Measurements from ENCODE around the gene VMP1. TPM values are rescaled to one million over a fixed set of nuclear protein-coding genes. Genes with fewer than 3 reads are reported as not detected.
A peak's percentile ranks its signal among the peaks of the same experiment; 100 is the strongest.

VMP1 gene
- total and polyA plus RNA-seq, 2 of the 13 experiments (the other 11 are each of a cell fraction or from before 2014, with no cell fraction given): 186 to 271 TPM

- TF ChIP-seq ZNF275 (CRISPR knock-in tag; IDR thresholded peaks at IDR 0.05; ENCODE audit: borderline replicate concordance) (no peak), ZKSCAN5 (CRISPR knock-in tag; IDR thresholded peaks at IDR 0.05) (no peak), SNAI1 (CRISPR knock-in tag; IDR thresholded peaks at IDR 0.05; ENCODE audit: borderline replicate concordance) (0 out of 2 replicates have a peak, but pooled peaks have one; percentile 23), AGO2 (optimal IDR thresholded peaks at IDR 0.05; ENCODE audit: low read depth, low read length) (no peak), ZNF788 (CRISPR knock-in tag; IDR thresholded peaks at IDR 0.05; ENCODE audit: borderline replicate concordance) (no peak), FOXP4 (CRISPR knock-in tag; IDR thresholded peaks at IDR 0.05) (0 out of 2 replicates have a peak, but pooled peaks have one; percentile 2), ZFP82 (CRISPR knock-in tag; IDR thresholded peaks at IDR 0.05; ENCODE audit: borderline replicate concordance) (peak; percentile 46; the same call in 1 of the 2 replicates), SIN3A (IDR thresholded peaks at IDR 0.05; ENCODE audit: borderline replicate concordance, low read depth, low read length) (0 out of 2 replicates have a peak, but pooled peaks have one; percentile 10), ZNF281 (CRISPR knock-in tag; IDR thresholded peaks at IDR 0.05; ENCODE audit: borderline replicate concordance) (no peak), ZNF672 (CRISPR knock-in tag; IDR thresholded peaks at IDR 0.05) (no peak), MTA3 (CRISPR knock-in tag; IDR thresholded peaks at IDR 0.05) (no peak), CREM (IDR thresholded peaks at IDR 0.05) (peak; percentile 10; the same call in 1 of the 2 replicates), CREM (CRISPR knock-in tag; IDR thresholded peaks at IDR 0.05) (no peak), IRX3 (CRISPR knock-in tag; IDR thresholded peaks at IDR 0.05; ENCODE audit: borderline replicate concordance, low read depth) (no peak), FOSL2 (CRISPR knock-in tag; IDR thresholded peaks at IDR 0.05) (peak; percentile 13; the same call in 1 of the 2 replicates), ATF5 (CRISPR knock-in tag; IDR thresholded peaks at IDR 0.05; ENCODE audit: low read depth) (no peak), ZNF777 (CRISPR knock-in tag; IDR thresholded peaks at IDR 0.05) (0 out of 2 replicates have a peak, but pooled peaks have one; percentile 2), PPARG (CRISPR knock-in tag; conservative IDR thresholded peaks at IDR 0.05) (no peak), RXRB (CRISPR knock-in tag; IDR thresholded peaks at IDR 0.05; ENCODE audit: borderline replicate concordance) (no peak), ZNF33A (CRISPR knock-in tag; IDR thresholded peaks at IDR 0.05; ENCODE audit: borderline replicate concordance) (0 out of 2 replicates have a peak, but pooled peaks have one; percentile 31)
These were observed 133.1 kb downstream of the VMP1 start (continued) for GRCh38 chr17:59840329-59841090.
